GM23248 (cell line): Measurements from ENCODE around the gene SKAP1.

ENCODE experiments used
- EZH2 ChIP-seq: fragments of 200-600 bp; sonication (generic); IDR thresholded peaks from 2 replicates; pipeline ENCODE4 v1.6.1; 2018; ENCODE audit warnings: antibody characterized with exemption, mild to moderate bottlenecking; ENCODE audit not compliant: insufficient read depth, poor library complexity, severe bottlenecking
- EZH2phosphoT487 ChIP-seq: fragments of 200-600 bp; sonication (generic); IDR thresholded peaks from 2 replicates; pipeline ENCODE4 v1.6.1; 2018; ENCODE audit warnings: antibody characterized with exemption, moderate library complexity, mild to moderate bottlenecking, low read depth; ENCODE audit not compliant: insufficient read depth

DNA sequence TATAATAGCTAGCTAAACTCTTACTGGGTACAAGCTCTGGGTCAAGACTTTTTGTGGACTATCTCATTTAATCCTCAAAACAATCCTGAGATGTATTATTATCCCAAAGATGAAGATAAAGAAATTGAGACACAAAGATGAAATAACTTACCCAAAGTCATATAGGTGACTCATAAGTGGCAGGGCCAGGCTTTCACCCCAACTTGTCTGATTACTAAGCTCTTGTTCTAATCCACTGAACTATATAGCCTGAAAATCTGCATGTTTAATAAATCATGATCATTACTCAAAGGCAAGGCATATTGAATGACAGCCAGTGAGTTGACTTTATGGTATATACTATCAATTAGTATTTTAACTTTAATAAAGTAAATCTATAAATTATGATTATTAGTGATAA lies 77.4 kb downstream of the SKAP1 start:
- TF ChIP-seq EZH2phosphoT487 (no peak), EZH2 (no peak)
